Natural killer cell (primary cell): Measurements from ENCODE around the gene DNAJB11. TPM values are rescaled to one million over a fixed set of nuclear protein-coding genes. Genes with fewer than 3 reads are reported as not detected.
A peak's percentile ranks its signal among the peaks of the same experiment; 100 is the strongest.

Source experiments
- ATAC-seq, 3 donors: fragments of 150-1000 bp in 2 of 3; fragments of 200-7000 bp in 1 of 3; cut with Tn5 transposase; 1 replicate in 1 of 3; 2 replicates in 2 of 3; pipeline ENCODE4 v1.10.0; 2021; ENCODE audit warnings: mild to moderate bottlenecking in 2 of 3, moderate library complexity in 2 of 3
- DNase-seq, 2 donors: peaks; one replicate each; pipeline versions ENCODE4 v3.0.0 to v3.0.0-alpha.2; 2013 to 2021; ENCODE audit warnings: mixed read lengths in 1 of 2
- H3K27ac ChIP-seq: one replicate; pipeline ENCODE4 v1.5.1; 2013; ENCODE audit warnings: mild to moderate bottlenecking, low read length
- H3K27me3 ChIP-seq: one replicate; pipeline ENCODE4 v1.6.1; 2013; ENCODE audit warnings: low read length; ENCODE audit not compliant: control insufficient read depth, insufficient read depth
- H3K36me3 ChIP-seq: one replicate; pipeline ENCODE4 v1.6.1; 2013; ENCODE audit warnings: low read length; ENCODE audit not compliant: control insufficient read depth, insufficient read depth
- H3K4me1 ChIP-seq: one replicate; pipeline ENCODE4 v1.6.1; 2013; ENCODE audit warnings: low read length; ENCODE audit not compliant: control insufficient read depth, insufficient read depth
- H3K4me3 ChIP-seq: one replicate; pipeline ENCODE4 v1.5.1; 2013; ENCODE audit warnings: low read length
- H3K9me3 ChIP-seq: one replicate; pipeline ENCODE4 v1.6.1; 2013; ENCODE audit warnings: low read length; ENCODE audit not compliant: control insufficient read depth, insufficient read depth
- H3K27ac Mint-ChIP-seq, 2 donors: one replicate each; pipeline ENCODE4 v1.8.0; 2022; ENCODE audit warnings: mild to moderate bottlenecking in 2 of 2, mixed read lengths in 2 of 2, moderate library complexity in 1 of 2
- H3K27me3 Mint-ChIP-seq, 2 donors: one replicate each; pipeline ENCODE4 v1.8.0; 2022; ENCODE audit warnings: low read depth in 2 of 2, mixed read lengths in 2 of 2
- H3K36me3 Mint-ChIP-seq: one replicate; pipeline ENCODE4 v1.8.0; 2022; ENCODE audit warnings: mixed read lengths
- H3K4me1 Mint-ChIP-seq, 2 donors: one replicate each; pipeline ENCODE4 v1.8.0; 2022; ENCODE audit warnings: mixed read lengths in 2 of 2
- H3K4me3 Mint-ChIP-seq: one replicate; pipeline ENCODE4 v1.8.0; 2022; ENCODE audit warnings: mild to moderate bottlenecking, moderate library complexity, mixed read lengths
- H3K9me3 Mint-ChIP-seq, 2 donors: one replicate each; pipeline ENCODE4 v1.8.0; 2022; ENCODE audit warnings: mixed read lengths in 2 of 2
- CTCF ChIP-seq: fragments of 200-600 bp; IDR thresholded peaks from one replicate; pipeline ENCODE4 v1.8.0; 2022; ENCODE audit warnings: antibody characterized with exemption
- WGBS: methylation state at CpG from one replicate; pipeline ENCODE4 v1.1.7; 2013; ENCODE audit warnings: missing lambda C conversion rate; ENCODE audit not compliant: insufficient coverage; 5-methylcytosine and 5-hydroxymethylcytosine counted together
- intact Hi-C: fragments of 100-400 bp; cut with micrococcal nuclease; formaldehyde crosslinking; loops from one replicate; pipeline ENCODE4 v1.14.2; 2022
- total RNA-seq, 4 donors: library from RNA; stranded (reverse); fragments of 120-200 nt in 1 of 4; gene quantifications; one replicate each; pipeline versions ENCODE4 v1.2.3 to v1.2.4, GENCODE V29; 2013 to 2022

Gene DNAJB11
- total RNA-seq, 3 donors from 2014 or later (not counting 1 experiment from before 2014, with no cell fraction given) = 85.9 to 112 (median 111) TPM

DNA sequence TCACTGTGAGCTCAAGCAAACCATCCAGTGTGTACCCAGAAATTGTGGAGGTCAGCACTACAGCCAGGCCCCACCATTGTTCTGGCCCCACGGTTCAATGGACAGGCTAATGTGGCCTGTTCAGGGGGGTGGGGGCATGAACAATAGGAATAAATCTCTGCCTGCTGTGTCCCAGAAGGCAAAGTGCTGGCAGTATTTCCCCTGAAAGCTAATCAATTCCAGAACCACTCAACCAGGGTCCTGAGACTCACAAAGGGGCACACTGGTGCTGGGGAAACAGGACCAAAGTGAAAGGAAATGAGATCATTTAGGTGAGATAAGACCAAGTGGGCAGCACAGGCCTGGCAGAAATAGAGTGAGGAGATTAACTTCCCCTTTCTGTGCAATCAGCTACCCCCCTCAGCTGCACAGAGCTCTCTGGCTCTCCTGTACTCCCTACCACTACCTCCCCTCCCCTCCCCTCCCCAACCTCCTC, 37.9 kb upstream of the DNAJB11 start:
- Mint-ChIP-seq H3K4me1 (peaks cover 10 to 13% of the 10 kb centered on the region in 2 donors), H3K27me3 (no peaks in the 10 kb centered on the region), H3K27ac (no peak overlapping the region), H3K9me3 (no peaks in the 10 kb centered on the region), H3K4me3 (no peak overlapping the region), H3K36me3 (no peaks in the 10 kb centered on the region)
- Histone ChIP-seq H3K4me3 (no peak overlapping the region), H3K4me1 (peaks cover 25% of the 10 kb centered on the region), H3K9me3 (no peaks in the 10 kb centered on the region), H3K36me3 (no peaks in the 10 kb centered on the region), H3K27ac (peak overlapping the region; percentile 64), H3K27me3 (no peaks in the 10 kb centered on the region)
- intact Hi-C loops = no loop called here
- no peak for TF ChIP-seq CTCF
- ATAC-seq (peak in 1 of 3 donors; percentile 30), DNase-seq (no peak)
- whole genome bisulfite sequencing = 36% methylated on average over 1 of the region's 1 CpG

DNA sequence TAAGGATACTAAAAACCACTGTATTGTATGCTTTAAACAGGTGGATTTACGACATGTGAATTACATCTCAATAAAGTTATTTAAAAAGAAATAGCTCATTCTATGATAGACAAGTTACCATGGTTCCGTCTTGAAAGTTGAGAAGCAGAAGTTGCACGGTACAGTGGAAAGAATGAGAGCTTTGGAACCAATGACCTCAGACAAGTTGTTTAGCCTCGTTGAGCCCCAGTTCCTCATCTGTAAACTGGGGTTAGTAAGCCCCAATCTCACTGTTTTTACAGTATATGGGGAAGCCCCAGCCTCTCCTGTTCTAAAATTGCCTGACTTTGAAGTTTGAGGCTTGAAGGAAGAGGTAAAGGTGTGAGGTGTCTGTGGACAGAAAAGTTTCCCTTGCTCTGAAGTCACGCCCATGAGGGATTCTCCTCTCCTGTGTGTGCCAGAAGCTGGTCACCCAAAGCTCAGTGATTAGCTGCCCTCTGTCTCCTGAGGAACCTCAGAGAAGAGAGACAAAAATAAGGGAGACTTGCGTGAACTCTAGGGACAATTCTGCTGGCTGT, 36.3 kb upstream of the DNAJB11 start:
- H3K27ac ChIP-seq = peak overlapping the region; percentile 67
- intact Hi-C loops = no loop called here
- DNase-seq = peak in 1 of 2 donors; percentile 78
- Mint-ChIP-seq H3K27ac (no peak overlapping the region), H3K4me3 (no peak overlapping the region), H3K4me1 (peaks cover 10 to 13% of the 10 kb centered on the region in 2 donors), H3K9me3 (no peaks in the 10 kb centered on the region), H3K27me3 (no peaks in the 10 kb centered on the region), H3K36me3 (no peaks in the 10 kb centered on the region)
- no peaks in the 10 kb centered on the region for H3K9me3 ChIP-seq
- 22% methylated on average over 5 of the region's 6 CpGs for WGBS
- ATAC-seq = peak; percentile 69 to 84 (median 81)
- H3K4me1 ChIP-seq = peaks cover 24% of the 10 kb centered on the region
- H3K4me3 ChIP-seq = no peak overlapping the region
- no peaks in the 10 kb centered on the region for H3K36me3 ChIP-seq
- H3K27me3 ChIP-seq = no peaks in the 10 kb centered on the region
- TF ChIP-seq CTCF = no peak

GRCh38 chr3:186536883-186537844, 33.4 kb upstream of the DNAJB11 start:
- no peak overlapping the region for H3K4me3 Mint-ChIP-seq
- no peaks in the 10 kb centered on the region for H3K27me3 Mint-ChIP-seq
- H3K36me3 Mint-ChIP-seq = no peaks in the 10 kb centered on the region
- Histone ChIP-seq H3K27ac (no peak overlapping the region), H3K4me3 (no peak overlapping the region), H3K4me1 (peaks cover 19% of the 10 kb centered on the region), H3K27me3 (no peaks in the 10 kb centered on the region), H3K36me3 (no peaks in the 10 kb centered on the region), H3K9me3 (no peaks in the 10 kb centered on the region)
- H3K4me1 Mint-ChIP-seq = peaks cover 18 to 21% of the 10 kb centered on the region in 2 donors
- DNase-seq = no peak
- intact Hi-C loops = no loop called here
- no peak for TF ChIP-seq CTCF
- peak overlapping the region in 1 of 2 donors; percentile 12 for H3K27ac Mint-ChIP-seq
- no peaks in the 10 kb centered on the region for H3K9me3 Mint-ChIP-seq
- ATAC-seq = no peak
